Stimulated activated CD8-positive, alpha-beta memory T cell treated with anti-CD3 and anti-CD28 coated beads, Interleukin-4, amount 100 ng/mL, for 1 hour (primary cell): ENCODE data around the gene BSX.

Experiments used
- DNase-seq, 2 donors: peaks; one replicate each; pipeline ENCODE4 v3.0.0-alpha.2; 2020; ENCODE audit warnings: low read depth in 2 of 2, low spot score in 1 of 2

Gene BSX

DNA sequence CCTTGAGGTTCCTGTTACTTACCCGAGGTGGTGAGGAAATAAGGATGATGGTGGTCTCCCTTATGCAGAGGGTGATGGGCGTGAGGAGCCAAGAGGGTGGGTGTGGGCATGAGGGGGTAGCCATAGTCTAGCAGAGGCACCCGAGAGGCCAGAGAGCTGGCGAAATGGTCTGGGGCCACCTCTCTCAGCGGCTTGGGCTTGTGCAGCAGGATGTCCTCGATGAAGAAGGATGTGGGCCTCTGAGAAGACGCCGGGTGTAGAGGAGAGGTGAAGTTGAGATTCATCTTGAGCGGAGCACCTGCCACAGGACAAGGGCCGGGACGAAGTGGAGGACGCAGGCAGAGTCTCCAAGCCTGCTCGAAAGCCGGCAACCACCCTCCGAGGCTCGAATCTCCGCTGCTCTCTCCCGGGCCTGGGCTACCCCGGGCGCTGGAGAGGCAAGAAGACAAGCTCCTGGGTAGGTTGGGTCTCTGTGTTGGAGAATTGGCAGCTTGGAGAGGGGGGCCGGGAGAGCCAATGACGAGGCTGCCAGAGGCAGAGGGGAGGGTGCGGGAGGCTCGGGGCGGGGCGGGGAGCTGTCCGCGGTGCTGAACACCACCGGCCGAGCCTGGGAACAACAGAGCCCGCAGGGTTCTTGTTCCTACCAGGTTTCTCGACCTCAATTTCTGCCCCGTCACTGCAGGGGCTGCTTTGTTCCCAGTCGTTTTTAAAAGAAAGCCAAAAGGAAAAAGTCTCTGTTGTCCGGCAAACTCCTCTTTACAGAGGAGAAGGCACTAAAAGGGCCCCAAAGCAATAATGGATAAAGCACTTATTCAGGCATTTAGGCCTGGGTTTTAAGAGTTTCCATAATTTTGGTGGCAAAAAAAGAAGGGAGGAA, at the start of gene BSX:
TSS of gene BSX (minus strand) at position 447 of the 877 bp plus-strand sequence. CDS start at position 284, 163 bp downstream.
- DNase-seq = peak; percentile 7 to 10

DNA sequence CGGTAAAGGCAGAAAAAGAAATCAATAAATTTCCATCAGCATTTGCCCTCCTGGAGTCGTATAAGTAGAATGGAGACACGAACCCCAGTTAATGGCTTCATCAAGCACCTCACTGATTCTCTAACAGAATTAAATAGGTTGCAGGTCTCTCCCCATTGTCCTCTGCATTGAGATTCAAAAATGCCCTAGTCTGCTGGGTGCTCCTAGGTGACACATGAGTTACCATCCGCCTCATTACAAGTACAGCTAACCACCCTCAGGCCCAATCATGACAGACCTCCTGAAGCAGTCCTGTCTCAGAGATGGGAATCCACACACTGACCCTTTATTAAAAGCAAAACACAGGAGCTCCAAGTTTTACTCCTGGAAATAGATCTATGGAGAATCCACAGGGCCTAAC, 48.9 kb upstream of the BSX start:
- no peak for DNase-seq

DNA sequence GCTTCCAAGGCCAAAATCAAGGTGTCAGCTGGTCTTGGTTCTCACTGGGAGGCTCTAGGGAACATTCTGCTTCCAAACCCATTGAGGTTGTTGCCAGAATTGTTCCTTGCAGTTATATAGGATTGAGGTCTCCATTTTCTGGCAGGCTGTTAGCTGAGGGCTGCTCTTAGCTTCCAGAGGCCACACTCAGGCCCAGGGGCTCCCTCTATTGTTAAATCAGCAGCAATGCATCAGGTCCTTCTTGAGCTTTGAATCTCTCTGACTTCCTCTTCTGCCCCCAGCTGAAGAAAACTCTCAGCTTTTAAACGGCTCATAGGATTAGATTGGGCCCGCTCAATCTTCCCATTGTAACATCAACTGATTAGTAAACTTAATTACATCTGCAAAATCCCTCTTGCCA, 39.3 kb upstream of the BSX start:
- no peak for DNase-seq

DNA sequence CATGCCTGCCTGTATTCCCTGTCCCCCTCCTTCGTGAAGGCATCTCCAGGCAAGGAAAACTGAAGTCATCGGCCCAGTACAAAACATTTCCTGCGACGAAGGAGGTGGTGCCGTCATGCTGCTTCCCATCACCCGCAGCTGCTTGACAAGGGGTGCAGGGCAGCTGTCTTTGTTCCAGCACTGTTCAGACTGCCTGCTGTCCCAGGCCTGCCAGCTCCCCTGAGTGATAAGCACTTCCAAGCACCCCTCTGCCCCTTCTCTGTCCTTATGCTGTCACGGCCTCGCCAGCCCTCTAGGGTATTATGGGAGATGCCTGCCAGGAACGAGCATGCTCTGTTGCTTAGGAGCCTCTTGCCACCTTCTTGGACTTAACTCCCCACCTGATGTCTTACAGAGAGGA, 37.1 kb upstream of the BSX start:
- no peak for DNase-seq

DNA sequence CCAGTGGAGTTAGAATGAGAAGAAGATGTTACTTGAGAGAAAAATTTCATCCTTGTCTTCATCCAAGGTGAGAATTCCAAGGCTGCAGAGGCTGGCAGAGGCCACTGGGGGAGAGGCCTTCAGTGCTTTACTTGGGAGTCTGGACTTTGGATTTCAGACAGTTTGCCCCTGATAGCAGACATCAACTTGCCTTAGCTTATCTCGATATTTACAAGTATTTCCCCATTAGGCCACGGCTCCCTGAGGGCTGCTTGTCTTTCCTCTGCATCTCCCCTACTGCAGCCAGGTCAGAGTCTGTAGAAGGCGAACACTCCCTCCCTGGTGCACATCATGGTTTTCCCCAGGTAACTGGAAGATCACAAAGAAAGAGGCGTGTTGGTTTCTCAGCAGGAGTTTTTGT, 29.9 kb upstream of the BSX start:
- no peak for DNase-seq

DNA sequence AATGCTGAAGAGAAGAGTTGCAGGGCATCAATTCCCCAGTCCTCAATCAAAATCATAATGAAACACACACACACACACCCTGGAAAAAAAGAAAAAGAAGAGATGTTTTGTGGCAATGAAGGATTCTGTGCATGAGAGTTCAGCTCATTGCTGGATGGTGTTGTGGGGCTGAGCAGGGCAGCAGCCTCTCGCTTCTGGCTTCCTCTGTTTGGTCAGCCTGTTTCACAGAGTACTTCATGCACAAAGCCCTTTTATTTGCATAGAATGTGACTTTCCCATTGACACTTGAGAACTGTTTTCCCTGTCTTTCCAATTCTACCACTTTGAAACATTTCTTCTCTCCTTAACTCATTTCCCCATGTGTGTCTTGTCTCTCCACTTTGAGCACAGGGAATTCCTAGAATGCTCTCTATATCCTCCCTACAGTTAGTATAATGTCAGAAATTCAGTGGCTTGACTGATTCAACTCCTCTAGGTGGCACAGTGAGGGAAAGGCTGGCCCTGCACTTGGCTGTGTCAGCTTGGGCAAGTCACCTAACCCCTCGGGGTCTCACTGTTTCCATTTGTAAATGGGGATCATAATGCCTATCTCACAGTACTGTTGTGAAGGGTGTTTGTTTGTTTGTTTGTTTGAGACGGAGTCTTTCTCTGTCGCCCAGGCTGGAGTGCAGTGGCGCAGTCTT, 25.4 kb upstream of the BSX start:
- DNase-seq = no peak

DNA sequence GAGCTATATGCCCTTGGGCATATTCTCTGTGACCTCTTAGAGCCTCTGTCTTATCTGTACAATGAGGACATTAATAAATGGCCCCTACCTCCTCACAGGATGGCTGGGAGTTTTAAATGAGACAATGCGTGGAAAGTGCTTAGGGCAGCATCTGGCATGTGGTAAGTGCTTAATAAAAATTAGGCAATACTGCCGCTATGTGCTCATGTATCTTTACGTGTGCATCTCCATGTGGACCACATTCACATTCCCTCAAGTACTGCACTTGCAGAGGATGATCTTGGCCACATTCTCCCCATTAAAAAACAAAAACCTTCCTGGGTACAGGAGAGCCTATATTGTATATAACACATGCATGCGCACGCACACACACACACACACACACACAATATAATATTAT, 19.1 kb upstream of the BSX start:
- DNase-seq = no peak

DNA sequence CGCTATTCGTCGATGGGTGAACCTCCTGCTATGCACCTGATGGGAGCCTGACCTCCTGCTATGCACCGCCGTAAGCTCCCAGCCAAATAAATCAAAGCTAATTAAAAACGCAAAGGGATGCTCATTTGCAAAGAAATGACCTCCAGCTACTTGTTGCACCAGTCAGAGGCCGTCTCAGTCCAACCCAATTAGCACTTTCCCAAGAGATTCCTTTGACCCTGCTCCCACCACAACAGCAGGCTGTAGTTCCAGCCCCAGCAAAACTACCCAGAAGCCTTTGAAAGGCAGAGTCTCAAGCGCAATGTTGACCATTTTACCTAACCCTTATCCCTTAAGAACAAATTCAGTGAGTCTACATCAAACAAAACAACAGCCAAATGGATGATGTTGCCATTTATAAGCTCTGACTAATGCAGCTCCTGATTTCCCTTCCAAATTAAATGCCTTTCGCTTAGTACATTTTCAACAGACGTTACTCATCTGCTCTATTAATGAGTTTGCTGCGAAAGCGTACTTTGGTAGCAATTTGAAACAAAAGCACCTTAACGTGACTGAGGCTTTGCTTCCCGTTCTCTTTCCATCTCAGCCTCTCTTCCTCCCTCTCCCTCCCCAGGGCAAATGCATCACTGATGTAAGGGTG, 17.2 kb upstream of the BSX start:
- DNase-seq = no peak

DNA sequence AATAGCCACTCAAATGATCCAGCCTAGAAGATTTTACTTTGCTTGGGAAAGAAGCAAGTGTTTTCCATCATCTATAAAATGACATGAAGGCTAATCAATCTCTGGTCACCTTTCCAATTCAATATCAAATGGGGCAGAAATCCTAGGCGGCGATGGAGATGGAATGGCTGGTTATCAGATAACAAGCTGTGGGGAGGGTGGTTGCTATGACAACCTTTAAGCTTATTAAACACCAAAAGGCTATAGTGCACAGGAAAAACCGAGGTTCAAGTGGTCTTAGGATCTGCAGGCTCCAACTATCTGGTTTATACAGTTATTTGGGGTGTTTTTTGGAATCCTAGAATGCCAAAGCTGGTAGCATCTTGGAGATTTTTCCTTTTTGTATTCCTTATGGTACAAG, 13.9 kb upstream of the BSX start:
- no peak for DNase-seq

DNA sequence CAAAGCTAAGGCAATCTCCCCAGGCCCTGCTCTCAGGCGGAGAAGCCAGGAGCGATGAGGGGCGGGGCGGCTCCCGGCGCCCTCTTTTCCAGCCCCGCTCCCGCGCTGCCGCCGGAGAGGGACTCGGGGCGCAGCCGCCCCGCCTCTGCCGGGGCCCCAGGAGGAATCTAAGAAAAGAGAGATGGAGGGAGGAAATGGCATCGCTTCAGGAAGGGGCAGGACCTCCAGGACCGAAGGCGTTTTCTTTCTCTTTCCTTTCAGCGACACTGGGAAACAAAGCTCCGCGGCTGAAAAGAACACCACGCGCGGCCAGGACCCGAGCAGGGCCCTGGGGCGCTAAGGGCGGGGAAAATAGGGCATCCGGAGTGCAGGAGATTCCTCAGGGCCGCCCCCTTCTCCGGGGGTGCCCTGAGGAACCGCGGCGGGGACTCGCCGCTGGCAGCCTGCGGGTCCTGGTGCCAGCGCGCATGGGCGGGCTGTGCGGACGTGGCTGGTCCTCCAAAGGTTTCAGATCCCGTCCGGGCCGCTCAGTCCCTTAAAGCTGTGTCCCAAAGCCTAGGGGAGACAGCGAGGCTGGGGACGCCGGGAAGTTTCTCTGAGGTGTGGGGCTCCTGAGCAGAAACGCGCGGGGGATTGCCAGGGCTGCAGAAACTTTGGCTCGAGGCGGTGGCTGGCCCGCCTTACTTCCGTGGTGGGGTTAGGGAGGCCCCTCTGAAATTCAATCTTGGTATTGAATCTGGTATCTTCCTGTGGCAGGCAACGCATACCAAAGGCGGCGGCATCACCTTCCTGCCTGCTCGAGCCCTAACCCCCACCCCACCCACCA, 2.8 kb upstream of the BSX start:
- DNase-seq = no peak

DNA sequence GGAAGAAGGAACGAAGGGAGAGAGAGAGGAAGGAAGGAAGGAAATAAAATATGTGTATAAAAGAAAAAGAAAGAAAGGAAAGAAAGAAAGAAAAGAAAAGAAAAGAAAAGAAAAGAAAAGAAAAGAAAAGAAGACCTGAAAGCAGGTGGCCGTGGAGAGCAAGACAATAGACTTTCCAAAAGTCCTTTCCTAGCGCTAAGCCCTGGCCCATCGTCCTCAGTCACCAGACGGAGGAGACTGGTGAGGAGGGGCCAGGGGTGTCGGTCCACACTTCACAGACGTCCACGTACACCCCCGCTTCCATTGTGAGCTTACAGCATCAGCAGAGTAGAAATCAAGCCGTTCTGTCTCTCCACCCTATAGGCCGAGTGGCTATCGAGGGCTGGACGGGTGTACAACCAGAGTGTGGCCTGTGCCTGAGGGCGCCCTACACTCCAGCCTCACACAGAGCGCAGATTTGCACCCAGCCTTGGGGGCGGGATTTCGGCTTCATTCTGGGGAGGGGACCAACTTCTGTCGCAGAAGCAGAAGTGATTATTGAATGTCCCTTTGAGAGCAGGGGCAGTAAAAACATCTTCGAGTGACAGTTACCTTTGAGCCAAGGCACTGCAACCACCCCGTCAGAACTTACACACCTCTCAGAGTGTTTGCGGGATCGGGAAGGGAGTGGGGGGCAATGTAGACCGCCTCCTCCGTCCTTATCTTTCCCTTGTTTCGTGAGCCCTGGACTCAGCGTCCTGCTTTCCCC, 2.0 kb upstream of the BSX start:
- no peak for DNase-seq

DNA sequence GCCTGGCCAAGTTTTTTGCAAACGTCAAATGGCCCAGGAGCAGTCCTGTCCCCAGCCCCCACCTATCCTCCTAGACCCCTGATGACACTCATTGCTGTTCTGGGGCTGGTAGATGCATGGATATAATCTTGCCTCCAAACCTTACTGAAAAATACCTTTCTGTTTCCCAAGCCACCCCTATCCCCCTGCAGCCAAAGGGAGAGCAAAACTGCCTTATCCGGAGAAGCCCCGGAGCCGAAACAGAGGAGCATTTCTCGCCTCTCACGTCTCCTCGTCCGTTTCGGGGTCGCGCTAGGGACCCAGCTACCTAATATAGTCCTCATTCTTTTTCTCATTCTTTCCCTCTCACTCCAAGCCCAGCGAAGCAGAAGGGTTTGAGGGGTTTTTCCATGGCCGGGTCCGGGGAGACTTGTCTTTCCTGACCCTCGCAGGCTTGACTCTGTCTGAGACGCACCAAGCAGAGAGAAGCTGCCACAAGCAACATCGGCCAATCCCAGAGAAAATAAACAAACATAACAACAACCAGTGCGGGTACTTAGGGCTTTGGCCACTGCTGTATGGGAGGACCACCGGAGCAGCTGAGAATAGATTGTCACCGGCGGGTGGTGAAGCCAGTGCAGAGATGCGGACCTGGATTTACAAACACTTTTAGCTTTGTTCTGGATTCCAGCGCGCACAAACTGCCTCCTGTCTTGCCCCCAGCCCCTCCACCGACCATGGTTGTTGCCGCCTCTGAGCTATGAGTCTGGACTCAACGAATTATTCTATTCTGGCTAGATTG, 1.6 kb downstream of the BSX start:
- no peak for DNase-seq

DNA sequence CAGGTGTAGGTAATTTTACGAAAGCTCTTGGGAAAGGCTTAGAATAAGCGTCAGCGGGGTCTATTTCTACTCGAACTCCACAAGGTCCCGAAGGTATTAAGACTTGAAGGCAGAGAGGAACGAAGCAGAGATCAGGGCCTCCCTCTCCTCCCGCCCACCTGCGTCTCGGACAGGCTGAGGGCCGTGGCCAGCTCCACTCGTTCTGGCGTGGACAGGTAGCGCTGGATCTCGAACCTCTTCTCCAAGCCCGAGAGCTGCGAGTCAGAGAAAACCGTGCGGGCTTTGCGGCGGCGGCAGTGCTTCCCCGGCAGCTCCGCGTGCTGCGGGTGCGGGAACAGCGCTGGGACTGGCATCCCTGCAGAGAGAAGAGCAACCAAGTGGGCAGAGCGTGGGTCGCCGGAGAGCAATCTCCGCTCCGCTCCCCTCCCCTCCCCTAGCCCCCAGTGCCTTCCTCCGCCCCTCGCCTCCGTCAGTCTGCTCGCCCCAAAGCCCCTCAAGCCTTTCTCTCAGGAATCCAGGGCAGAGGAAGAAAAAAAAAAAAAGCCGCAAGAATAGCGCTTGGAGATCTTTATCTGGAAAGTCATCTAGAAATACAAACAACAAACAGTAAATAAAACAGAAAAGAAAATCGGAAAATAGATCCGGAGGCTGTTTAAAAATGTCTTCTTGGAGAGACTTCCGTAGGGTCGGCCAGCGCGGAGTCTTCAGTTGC, 2.4 kb downstream of the BSX start:
- no peak for DNase-seq

DNA sequence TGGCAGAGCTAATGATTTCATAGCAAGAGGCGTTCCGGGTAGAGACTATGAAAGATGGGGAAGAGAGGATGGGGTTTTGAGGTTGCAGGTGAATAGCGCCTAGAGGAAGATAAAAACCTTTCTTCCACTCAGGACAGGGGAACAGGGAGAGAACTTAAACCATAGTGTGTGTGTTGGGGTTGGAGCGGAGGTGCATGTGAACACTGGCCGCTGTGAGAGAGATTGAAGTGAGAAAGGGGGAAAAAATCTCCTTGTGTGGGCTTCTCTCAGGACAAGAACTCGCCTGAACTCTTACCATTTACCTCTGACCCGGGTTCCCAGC, 3.4 kb downstream of the BSX start:
- no peak for DNase-seq

DNA sequence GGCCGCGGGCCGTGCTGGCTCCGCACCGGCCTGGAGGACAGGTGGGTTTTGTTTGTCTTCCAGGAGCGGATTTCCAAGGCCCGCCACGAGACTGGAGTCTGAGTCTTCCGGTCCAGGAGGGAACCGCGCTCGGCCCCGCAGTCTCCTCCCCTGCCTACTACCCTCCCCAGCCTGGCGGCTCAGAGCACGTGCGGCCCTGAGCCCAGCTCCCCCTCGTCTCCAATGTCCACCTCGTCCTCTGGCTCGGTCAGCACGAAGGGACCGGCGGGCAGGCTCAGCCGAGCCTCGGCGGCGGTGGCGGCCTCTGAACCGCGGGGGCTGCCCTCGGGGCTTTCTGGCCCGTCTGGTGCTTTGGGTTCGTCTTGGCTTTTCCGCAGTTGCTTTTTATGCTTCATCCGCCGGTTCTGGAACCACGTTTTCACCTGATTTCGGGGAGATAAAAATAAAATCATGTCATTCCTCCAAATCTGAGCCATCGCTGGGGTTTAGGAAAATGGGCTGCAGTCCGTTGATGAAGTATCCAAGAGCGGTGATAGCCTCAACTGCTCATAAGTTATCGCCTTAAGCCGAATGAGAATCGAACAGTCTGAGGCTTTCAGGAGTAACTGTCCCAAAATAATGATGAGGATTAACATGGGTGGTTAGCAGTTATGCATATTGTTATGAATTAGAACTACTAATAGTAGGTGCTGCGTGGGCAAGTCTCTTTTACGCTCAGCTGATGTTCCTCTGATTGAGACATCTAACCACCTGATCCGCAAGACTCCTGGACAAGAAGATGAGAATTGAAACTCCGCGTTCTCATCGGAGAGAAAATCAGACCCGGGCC, 4.0 kb downstream of the BSX start:
- DNase-seq = no peak

DNA sequence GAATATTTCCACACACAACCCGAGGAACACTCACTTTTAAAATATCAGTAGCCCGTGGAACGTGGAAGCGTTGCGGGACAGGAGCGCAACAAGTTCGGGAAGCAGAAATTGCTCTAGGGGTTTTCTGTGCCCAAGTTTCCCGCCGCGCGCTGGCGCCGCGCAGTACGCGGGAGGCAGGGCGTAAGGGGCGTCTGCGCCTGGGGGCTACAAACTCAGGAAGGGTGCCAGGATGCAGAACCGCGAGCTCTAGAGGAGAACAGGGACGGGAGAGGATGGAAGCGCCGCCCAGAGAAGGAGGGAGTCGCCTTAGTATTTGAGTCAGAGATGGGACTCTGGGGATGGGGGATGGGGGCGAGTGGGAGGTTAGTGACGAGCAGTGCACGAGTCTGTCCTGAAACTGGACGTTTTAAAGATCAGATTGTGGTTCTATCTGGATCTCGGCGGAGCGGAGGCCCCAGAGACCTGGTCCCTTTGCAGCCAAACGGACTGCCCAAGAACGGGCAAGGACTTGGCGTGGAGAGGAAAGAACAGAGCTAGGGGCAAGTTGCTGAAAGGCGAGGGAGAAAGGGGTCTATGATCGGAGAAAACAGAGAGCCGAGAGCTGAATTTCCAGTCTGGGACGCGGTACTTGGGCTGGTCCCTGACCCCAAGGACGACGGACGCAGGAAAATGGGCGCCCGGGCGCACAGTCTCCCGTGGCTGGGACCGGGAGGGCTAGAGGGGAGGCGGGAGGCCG, 4.7 kb downstream of the BSX start:
- no peak for DNase-seq

DNA sequence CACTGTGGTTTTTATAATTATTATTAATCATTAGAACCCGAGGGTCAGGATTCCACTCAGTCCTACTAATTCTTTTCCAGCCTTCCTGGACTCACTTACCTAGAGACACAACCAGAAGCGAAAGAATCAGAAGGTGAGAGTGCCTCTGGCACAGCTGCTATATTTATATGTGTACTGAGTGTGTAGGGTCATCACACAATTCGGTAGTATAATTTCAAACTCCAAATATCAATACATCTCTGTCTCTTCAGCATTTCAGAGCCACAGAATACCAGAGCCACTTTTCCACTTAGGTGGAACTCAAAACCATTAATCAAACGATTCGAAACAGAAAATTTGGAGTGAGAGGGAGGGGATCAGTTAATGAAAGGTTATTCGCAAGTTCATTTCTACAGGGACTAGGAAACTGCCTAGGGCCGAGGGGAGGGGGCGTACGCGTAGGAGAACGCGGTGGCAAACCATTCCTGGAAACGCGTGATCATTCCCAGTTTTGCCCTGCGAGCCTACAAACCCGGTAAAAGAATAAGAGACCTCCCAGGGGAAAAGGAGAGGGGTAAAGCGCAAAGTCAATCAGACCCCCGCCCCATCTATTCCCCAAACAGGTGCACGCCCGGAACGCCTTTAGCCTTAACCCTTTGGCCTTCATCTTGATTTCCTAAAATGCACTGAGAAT, 5.4 kb downstream of the BSX start:
- no peak for DNase-seq
